Measurements from ENCODE around the gene CUEDC1.

DNA sequence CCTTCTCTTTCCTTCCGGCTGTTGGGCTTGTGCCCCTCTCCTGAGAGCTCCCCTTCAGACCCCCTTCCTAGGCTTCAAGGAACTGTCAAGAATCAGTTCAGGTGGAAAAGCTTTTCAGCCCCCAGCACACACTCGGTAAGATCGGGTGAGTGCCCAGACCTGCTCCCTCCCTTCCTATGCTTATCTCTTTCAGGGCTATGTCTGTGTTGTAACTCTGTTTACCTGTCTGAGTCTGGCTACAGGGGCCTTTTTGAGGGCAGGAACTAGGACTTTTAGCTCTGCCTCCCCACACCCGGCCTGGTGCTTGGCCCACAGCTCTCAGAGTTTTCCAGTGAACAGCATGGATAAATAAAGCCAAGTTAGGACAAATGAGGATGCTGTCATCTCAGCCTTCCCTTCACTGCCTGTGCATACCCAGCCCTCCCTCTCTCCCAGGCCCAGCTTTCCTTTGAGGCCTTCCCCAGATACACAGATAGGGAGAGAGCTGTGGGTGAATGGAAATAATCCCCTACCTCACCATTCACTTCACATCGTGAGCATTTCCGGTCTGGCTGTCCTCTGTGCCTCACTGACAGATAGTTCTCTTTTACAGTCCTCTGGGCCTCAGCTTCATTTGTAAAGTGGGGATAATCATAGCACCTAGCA, 99.7 kb downstream of the CUEDC1 start:
- TF ChIP-seq CTCF (IDR thresholded peaks at IDR 0.05; ENCODE audit: low read depth, low read length), result no peak
- TF ChIP-seq EZH2phosphoT487 (IDR thresholded peaks at IDR 0.05; ENCODE audit: low read depth), result no peak

Data from OCI-LY3 (cell line).